MM.1S (cell line): ENCODE results near the gene RNLS.

ENCODE experiments used
- DNase-seq: peaks from one replicate; pipeline ENCODE4 v3.0.0-alpha.2; 2015
- H2AFZ ChIP-seq: fragments of 300-600 bp; sonication (generic); 2 replicates; pipeline ENCODE4 v1.6.0; 2016; ENCODE audit warnings: antibody characterized with exemption, low read length
- H3F3A ChIP-seq: fragments of 300-600 bp; sonication (generic); 2 replicates; pipeline ENCODE4 v1.6.1; 2016; ENCODE audit warnings: mild to moderate bottlenecking, antibody characterized with exemption, low read length, moderate library complexity, mixed read lengths; ENCODE audit not compliant: insufficient read depth
- H3K27ac ChIP-seq: fragments of 300-600 bp; sonication (generic); 2 replicates; pipeline ENCODE4 v1.5.1; 2016; ENCODE audit warnings: mild to moderate bottlenecking, low read length
- H3K27me3 ChIP-seq: fragments of 300-600 bp; sonication (generic); replicated peaks from 2 replicates; pipeline ENCODE4 v1.6.0; 2016; ENCODE audit warnings: low read length; ENCODE audit not compliant: insufficient read depth
- H3K36me3 ChIP-seq: fragments of 300-600 bp; sonication (generic); replicated peaks from 2 replicates; pipeline ENCODE4 v1.6.1; 2016; ENCODE audit warnings: mild to moderate bottlenecking, low read length, mixed read lengths; ENCODE audit not compliant: insufficient read depth
- H3K4me1 ChIP-seq: fragments of 300-600 bp; sonication (generic); 2 replicates; pipeline ENCODE4 v1.6.1; 2016; ENCODE audit warnings: low read length, mixed read lengths
- H3K4me2 ChIP-seq: fragments of 300-600 bp; sonication (generic); 2 replicates; pipeline ENCODE4 v1.6.0; 2016; ENCODE audit warnings: low read depth, low read length
- H3K4me3 ChIP-seq: fragments of 300-600 bp; sonication (generic); 2 replicates; pipeline ENCODE4 v1.5.1; 2016; ENCODE audit warnings: low read length, mixed read lengths
- H3K79me2 ChIP-seq: fragments of 300-600 bp; sonication (generic); 2 replicates; pipeline ENCODE4 v1.6.1; 2016; ENCODE audit warnings: mixed run types, low read length, mixed read lengths
- H3K9ac ChIP-seq: fragments of 300-600 bp; sonication (generic); 2 replicates; pipeline ENCODE4 v1.6.1; 2016; ENCODE audit warnings: low read length, mixed read lengths
- H3K9me2 ChIP-seq: fragments of 300-600 bp; sonication (generic); replicated peaks from 2 replicates; pipeline ENCODE4 v1.6.1; 2016; ENCODE audit warnings: mild to moderate bottlenecking, low read length, mixed read lengths; ENCODE audit not compliant: insufficient read depth
- H3K9me3 ChIP-seq: fragments of 300-600 bp; sonication (generic); replicated peaks from 2 replicates; pipeline ENCODE4 v1.6.1; 2016; ENCODE audit warnings: mild to moderate bottlenecking, low read length, mixed read lengths; ENCODE audit not compliant: insufficient read depth
- H4K20me1 ChIP-seq: fragments of 300-600 bp; sonication (generic); 2 replicates; pipeline ENCODE4 v1.6.1; 2016; ENCODE audit warnings: mild to moderate bottlenecking, low read length, moderate library complexity, mixed read lengths; ENCODE audit not compliant: insufficient read depth
- EZH2 ChIP-seq: fragments of 300-600 bp; sonication (generic); optimal IDR thresholded peaks from 2 replicates; pipeline ENCODE3; 2017; ENCODE audit warnings: low read depth, mild to moderate bottlenecking, antibody characterized with exemption, low read length, mixed read lengths
- EZH2phosphoT487 ChIP-seq: fragments of 300-600 bp; sonication (generic); IDR thresholded peaks from 2 replicates; pipeline ENCODE4 v1.6.1; 2018; ENCODE audit warnings: antibody characterized with exemption, low read length
- TF ChIP-seq, protein P1 (sequence below): fragments of 300-600 bp; sonication (generic); IDR thresholded peaks from 2 replicates; pipeline ENCODE4 v1.5.1; 2016; ENCODE audit warnings: antibody characterized with exemption, low read length, mixed read lengths

The RNLS gene

DNA sequence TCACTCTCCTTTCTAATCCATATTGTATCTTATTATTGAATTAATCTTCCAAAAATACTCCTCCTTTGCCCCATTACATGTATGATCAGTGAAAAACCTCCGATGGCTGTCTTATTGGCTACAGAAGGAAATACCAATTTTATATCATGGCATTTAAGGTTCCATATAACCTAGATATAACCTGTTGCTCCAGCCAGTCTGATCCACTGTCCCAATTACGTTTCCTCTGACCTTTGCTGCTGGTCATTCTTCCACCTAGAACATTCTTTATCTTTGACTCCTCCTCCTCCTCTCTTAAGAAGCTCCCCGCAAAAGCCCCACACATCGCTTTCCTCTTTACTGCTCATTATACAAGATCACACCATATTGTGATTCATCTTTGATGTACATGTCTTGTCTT is 161.5 kb downstream of the RNLS start:
- Histone ChIP-seq H2AFZ (no peak overlapping the region), H3K27me3 (no peaks in the 10 kb centered on the region), H3K9me3 (no peaks in the 10 kb centered on the region), H3K4me3 (no peak overlapping the region), H3K4me1 (no peaks in the 10 kb centered on the region), H3K9ac (no peak overlapping the region), H3K36me3 (no peaks in the 10 kb centered on the region), H3F3A (no peaks in the 10 kb centered on the region), H3K9me2 (no peaks in the 10 kb centered on the region), H3K79me2 (no peaks in the 10 kb centered on the region), H3K4me2 (no peak overlapping the region), H4K20me1 (no peaks in the 10 kb centered on the region), H3K27ac (no peak overlapping the region)
- no peak for DNase-seq
- no peak for TF ChIP-seq EZH2phosphoT487
- TF ChIP-seq, protein P1, sequence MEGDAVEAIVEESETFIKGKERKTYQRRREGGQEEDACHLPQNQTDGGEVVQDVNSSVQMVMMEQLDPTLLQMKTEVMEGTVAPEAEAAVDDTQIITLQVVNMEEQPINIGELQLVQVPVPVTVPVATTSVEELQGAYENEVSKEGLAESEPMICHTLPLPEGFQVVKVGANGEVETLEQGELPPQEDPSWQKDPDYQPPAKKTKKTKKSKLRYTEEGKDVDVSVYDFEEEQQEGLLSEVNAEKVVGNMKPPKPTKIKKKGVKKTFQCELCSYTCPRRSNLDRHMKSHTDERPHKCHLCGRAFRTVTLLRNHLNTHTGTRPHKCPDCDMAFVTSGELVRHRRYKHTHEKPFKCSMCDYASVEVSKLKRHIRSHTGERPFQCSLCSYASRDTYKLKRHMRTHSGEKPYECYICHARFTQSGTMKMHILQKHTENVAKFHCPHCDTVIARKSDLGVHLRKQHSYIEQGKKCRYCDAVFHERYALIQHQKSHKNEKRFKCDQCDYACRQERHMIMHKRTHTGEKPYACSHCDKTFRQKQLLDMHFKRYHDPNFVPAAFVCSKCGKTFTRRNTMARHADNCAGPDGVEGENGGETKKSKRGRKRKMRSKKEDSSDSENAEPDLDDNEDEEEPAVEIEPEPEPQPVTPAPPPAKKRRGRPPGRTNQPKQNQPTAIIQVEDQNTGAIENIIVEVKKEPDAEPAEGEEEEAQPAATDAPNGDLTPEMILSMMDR: no peak
- no peak for TF ChIP-seq EZH2

DNA sequence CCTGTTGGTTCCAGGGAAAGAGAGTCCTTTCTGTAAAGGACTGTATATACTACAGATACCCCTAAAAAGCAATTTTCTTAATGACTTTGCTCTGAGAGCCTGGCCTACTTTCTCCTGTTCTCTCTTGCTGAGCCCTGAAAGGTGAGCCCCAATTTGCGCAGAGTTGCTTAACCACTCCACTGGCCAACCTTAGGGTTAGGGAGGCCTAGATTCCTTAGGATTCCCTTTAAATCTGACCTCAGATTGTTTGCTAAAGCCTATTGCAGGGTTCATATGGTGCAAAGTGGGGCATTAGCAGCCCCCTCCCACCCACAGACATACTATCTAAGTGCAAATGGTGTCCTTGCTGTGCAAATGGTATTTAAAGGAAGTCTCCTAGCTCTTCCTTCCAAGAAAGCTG is 164.2 kb downstream of the RNLS start:
- H3K9ac ChIP-seq: no peak overlapping the region
- no peaks in the 10 kb centered on the region for H3K9me2 ChIP-seq
- no peaks in the 10 kb centered on the region for H3K27me3 ChIP-seq
- H3K9me3 ChIP-seq: no peaks in the 10 kb centered on the region
- no peaks in the 10 kb centered on the region for H4K20me1 ChIP-seq
- H3K27ac ChIP-seq: no peak overlapping the region
- TF ChIP-seq, protein P1: no peak
- TF ChIP-seq EZH2: no peak
- TF ChIP-seq EZH2phosphoT487: no peak
- no peak overlapping the region for H3K4me3 ChIP-seq
- H3K36me3 ChIP-seq: no peaks in the 10 kb centered on the region
- H3K79me2 ChIP-seq: no peaks in the 10 kb centered on the region
- DNase-seq: no peak
- H3K4me1 ChIP-seq: peaks cover 13% of the 10 kb centered on the region
- H2AFZ ChIP-seq: no peak overlapping the region
- no peak overlapping the region for H3K4me2 ChIP-seq
- H3F3A ChIP-seq: peaks cover 5% of the 10 kb centered on the region; the same call in 1 of the 2 replicates

DNA sequence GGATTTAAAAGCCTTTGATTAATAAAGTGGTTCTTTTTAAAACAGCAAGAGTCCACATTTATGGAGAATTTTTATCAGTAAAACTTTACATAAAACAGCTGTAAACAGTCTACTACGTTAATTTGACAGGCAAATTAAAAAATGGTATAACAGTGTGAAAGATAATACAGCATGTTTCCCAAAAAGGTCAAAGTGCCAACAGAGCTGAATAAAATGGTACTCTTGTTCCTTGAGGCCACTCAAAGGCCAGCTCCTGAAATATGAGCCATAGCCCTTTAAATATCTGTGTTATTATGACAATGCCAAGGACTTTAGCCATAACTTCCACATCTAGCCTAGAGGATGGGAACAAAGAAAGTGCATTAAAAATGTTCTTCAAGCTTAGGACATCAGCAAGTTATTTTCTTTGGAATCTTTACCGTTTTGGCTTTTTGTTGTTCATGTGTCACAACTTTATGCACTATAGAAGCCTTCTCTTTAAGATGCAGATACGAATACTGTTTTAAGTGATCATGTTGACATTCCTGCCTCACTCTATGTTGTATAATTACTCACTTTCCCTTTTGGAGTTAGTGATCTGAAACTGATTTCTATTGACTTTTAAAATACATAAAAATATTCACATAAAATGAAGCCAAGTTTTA is 165.6 kb downstream of the RNLS start:
- Histone ChIP-seq H3K27ac (no peak overlapping the region), H3K4me3 (no peak overlapping the region), H3K4me2 (no peak overlapping the region), H3K9ac (no peak overlapping the region), H3K4me1 (peaks cover 13% of the 10 kb centered on the region), H3K27me3 (no peaks in the 10 kb centered on the region), H3K36me3 (no peaks in the 10 kb centered on the region), H4K20me1 (no peaks in the 10 kb centered on the region), H3K79me2 (no peaks in the 10 kb centered on the region), H3K9me3 (no peaks in the 10 kb centered on the region), H2AFZ (no peak overlapping the region), H3K9me2 (no peaks in the 10 kb centered on the region), H3F3A (peaks cover 5% of the 10 kb centered on the region; the same call in 1 of the 2 replicates)
- TF ChIP-seq, protein P1: no peak
- TF ChIP-seq EZH2 (no peak), EZH2phosphoT487 (no peak)
- no peak for DNase-seq
